ENCODE data around the gene PHLPP1.

Gene PHLPP1

GRCh38 chr18:62744076-62744968 lies 29.0 kb downstream of the PHLPP1 start:
- DNase-seq, result no peak

- no peak for DNase-seq
Observed at GRCh38 chr18:62745089-62745751, 29.9 kb downstream of the PHLPP1 start.

- DNase-seq, result no peak
Observed at GRCh38 chr18:62749389-62749788, 34.0 kb downstream of the PHLPP1 start.

GRCh38 chr18:62751341-62751821 lies 36.0 kb downstream of the PHLPP1 start:
- DNase-seq, result no peak

GRCh38 chr18:62751977-62752376 lies 36.6 kb downstream of the PHLPP1 start:
- no peak for DNase-seq

GRCh38 chr18:62754026-62754425 lies 38.7 kb downstream of the PHLPP1 start:
- DNase-seq, result no peak

- no peak for DNase-seq
Observed at GRCh38 chr18:62755454-62755853, 40.1 kb downstream of the PHLPP1 start.

- DNase-seq, result no peak
Observed at GRCh38 chr18:62755946-62756345, 40.6 kb downstream of the PHLPP1 start.

GRCh38 chr18:62757399-62758010 lies 42.2 kb downstream of the PHLPP1 start:
- DNase-seq, result no peak

GRCh38 chr18:62758591-62758990 lies 43.2 kb downstream of the PHLPP1 start:
- DNase-seq, result no peak

- no peak for DNase-seq
Observed at GRCh38 chr18:62759704-62760402, 44.5 kb downstream of the PHLPP1 start.

- DNase-seq, result no peak
Observed at GRCh38 chr18:62760403-62760734, 45.0 kb downstream of the PHLPP1 start.

- DNase-seq, result no peak
Observed at GRCh38 chr18:62763101-62763521, 47.8 kb downstream of the PHLPP1 start.

GRCh38 chr18:62766266-62766665 lies 50.9 kb downstream of the PHLPP1 start:
- no peak for DNase-seq

GRCh38 chr18:62767321-62767720 lies 52.0 kb downstream of the PHLPP1 start:
- DNase-seq, result no peak

- no peak for DNase-seq
Observed at GRCh38 chr18:62767836-62768557, 52.7 kb downstream of the PHLPP1 start.

- no peak for DNase-seq
Observed at GRCh38 chr18:62768558-62768943, 53.2 kb downstream of the PHLPP1 start.

GRCh38 chr18:62769216-62769615 lies 53.9 kb downstream of the PHLPP1 start:
- DNase-seq, result no peak

- DNase-seq, result no peak
Observed at GRCh38 chr18:62771494-62772270, 56.3 kb downstream of the PHLPP1 start.

- DNase-seq, result no peak
Observed at GRCh38 chr18:62772860-62773584, 57.7 kb downstream of the PHLPP1 start.

- DNase-seq, result no peak
Observed at GRCh38 chr18:62773691-62774090, 58.4 kb downstream of the PHLPP1 start.
